ENCODE data around the gene RTL10. TPM values are rescaled to one million over a fixed set of nuclear protein-coding genes. Genes with fewer than 3 reads are reported as not detected.

Gene RTL10
- total and polyA plus RNA-seq, 2 of the 8 experiments (the other 6 are each of a cell fraction or from before 2014, with no cell fraction given) = 11.5 to 18.8 TPM

GRCh38 chr22:19879643-19879991 is 24.9 kb upstream of the RTL10 start (continued):
- TF ChIP-seq, protein P1, sequence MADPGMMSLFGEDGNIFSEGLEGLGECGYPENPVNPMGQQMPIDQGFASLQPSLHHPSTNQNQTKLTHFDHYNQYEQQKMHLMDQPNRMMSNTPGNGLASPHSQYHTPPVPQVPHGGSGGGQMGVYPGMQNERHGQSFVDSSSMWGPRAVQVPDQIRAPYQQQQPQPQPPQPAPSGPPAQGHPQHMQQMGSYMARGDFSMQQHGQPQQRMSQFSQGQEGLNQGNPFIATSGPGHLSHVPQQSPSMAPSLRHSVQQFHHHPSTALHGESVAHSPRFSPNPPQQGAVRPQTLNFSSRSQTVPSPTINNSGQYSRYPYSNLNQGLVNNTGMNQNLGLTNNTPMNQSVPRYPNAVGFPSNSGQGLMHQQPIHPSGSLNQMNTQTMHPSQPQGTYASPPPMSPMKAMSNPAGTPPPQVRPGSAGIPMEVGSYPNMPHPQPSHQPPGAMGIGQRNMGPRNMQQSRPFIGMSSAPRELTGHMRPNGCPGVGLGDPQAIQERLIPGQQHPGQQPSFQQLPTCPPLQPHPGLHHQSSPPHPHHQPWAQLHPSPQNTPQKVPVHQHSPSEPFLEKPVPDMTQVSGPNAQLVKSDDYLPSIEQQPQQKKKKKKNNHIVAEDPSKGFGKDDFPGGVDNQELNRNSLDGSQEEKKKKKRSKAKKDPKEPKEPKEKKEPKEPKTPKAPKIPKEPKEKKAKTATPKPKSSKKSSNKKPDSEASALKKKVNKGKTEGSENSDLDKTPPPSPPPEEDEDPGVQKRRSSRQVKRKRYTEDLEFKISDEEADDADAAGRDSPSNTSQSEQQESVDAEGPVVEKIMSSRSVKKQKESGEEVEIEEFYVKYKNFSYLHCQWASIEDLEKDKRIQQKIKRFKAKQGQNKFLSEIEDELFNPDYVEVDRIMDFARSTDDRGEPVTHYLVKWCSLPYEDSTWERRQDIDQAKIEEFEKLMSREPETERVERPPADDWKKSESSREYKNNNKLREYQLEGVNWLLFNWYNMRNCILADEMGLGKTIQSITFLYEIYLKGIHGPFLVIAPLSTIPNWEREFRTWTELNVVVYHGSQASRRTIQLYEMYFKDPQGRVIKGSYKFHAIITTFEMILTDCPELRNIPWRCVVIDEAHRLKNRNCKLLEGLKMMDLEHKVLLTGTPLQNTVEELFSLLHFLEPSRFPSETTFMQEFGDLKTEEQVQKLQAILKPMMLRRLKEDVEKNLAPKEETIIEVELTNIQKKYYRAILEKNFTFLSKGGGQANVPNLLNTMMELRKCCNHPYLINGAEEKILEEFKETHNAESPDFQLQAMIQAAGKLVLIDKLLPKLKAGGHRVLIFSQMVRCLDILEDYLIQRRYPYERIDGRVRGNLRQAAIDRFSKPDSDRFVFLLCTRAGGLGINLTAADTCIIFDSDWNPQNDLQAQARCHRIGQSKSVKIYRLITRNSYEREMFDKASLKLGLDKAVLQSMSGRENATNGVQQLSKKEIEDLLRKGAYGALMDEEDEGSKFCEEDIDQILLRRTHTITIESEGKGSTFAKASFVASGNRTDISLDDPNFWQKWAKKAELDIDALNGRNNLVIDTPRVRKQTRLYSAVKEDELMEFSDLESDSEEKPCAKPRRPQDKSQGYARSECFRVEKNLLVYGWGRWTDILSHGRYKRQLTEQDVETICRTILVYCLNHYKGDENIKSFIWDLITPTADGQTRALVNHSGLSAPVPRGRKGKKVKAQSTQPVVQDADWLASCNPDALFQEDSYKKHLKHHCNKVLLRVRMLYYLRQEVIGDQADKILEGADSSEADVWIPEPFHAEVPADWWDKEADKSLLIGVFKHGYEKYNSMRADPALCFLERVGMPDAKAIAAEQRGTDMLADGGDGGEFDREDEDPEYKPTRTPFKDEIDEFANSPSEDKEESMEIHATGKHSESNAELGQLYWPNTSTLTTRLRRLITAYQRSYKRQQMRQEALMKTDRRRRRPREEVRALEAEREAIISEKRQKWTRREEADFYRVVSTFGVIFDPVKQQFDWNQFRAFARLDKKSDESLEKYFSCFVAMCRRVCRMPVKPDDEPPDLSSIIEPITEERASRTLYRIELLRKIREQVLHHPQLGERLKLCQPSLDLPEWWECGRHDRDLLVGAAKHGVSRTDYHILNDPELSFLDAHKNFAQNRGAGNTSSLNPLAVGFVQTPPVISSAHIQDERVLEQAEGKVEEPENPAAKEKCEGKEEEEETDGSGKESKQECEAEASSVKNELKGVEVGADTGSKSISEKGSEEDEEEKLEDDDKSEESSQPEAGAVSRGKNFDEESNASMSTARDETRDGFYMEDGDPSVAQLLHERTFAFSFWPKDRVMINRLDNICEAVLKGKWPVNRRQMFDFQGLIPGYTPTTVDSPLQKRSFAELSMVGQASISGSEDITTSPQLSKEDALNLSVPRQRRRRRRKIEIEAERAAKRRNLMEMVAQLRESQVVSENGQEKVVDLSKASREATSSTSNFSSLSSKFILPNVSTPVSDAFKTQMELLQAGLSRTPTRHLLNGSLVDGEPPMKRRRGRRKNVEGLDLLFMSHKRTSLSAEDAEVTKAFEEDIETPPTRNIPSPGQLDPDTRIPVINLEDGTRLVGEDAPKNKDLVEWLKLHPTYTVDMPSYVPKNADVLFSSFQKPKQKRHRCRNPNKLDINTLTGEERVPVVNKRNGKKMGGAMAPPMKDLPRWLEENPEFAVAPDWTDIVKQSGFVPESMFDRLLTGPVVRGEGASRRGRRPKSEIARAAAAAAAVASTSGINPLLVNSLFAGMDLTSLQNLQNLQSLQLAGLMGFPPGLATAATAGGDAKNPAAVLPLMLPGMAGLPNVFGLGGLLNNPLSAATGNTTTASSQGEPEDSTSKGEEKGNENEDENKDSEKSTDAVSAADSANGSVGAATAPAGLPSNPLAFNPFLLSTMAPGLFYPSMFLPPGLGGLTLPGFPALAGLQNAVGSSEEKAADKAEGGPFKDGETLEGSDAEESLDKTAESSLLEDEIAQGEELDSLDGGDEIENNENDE (IDR thresholded peaks at IDR 0.05; ENCODE audit: insufficient replicate concordance, low read length) = no peak
